ENCODE measurements around the gene BPIFB1.

- no peak for TF ChIP-seq CTCF (IDR thresholded peaks at IDR 0.05; ENCODE audit: low read length)
- TF ChIP-seq EZH2 (IDR thresholded peaks at IDR 0.05; ENCODE audit: borderline replicate concordance, low read length): no peak
Measured at GRCh38 chr20:33276303-33277113, 6.5 kb upstream of the BPIFB1 start.
